HG02588 (cell line): ENCODE results near the gene ASAP3.
"Not testable (repeated sequence)": the region's sequence is repeated elsewhere in the genome, so short reads cannot be mapped to it uniquely, and the experiment has no call there.

Experiments
- ATAC-seq: cut with Tn5 transposase; IDR thresholded peaks from one replicate; pipeline ENCODE4 v1.9.1; 2021; ENCODE audit warnings: mild to moderate bottlenecking, moderate library complexity; ENCODE audit not compliant: unreplicated experiment

Gene ASAP3

DNA sequence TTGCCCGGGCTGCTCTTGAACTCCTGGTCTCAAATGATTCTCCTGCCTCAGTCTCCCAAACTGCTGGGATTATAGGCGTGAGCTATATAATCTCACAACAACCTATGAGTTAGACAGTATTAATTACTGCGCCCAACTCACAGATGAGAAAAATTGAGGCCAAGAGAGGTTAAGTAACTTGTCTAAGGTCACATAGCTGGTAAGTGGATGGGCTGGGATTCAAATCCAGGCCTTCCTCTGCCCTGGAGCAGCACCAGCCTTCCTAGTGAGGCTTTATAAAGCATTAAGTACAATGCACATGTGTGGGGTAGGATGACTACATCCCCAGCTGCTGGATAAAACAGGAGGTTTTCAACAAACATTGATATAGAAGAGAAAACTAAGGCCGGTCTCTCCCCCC is 31.9 kb upstream of the ASAP3 start:
- no peak for ATAC-seq

DNA sequence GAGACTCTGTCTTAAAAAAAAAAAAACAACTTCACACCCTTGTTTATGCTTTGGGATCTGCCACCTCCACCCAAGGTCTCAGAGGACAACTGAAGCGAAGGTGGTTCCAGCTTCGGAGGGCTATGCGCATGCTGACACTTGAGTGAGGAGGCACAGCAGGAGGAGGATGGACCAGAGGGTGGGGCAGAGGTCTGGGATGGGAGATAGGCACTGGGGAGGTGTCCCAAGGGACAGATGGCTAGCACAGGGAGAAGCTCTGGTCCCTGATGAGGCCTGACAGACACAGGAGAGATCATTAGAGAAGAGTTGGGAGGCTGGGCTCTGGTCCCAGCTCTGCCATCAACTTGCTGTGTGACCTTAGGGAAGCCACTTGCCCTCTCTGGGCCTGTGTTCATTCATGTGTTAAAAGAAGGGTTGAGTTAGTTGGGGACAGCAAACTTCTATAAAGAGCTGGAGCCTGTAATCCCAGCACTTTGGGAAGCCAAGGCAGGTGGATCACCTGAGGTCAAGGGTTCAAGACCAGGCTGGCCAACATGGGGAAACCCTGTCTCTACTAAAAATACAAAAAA is 30.2 kb upstream of the ASAP3 start:
- ATAC-seq = no peak

DNA sequence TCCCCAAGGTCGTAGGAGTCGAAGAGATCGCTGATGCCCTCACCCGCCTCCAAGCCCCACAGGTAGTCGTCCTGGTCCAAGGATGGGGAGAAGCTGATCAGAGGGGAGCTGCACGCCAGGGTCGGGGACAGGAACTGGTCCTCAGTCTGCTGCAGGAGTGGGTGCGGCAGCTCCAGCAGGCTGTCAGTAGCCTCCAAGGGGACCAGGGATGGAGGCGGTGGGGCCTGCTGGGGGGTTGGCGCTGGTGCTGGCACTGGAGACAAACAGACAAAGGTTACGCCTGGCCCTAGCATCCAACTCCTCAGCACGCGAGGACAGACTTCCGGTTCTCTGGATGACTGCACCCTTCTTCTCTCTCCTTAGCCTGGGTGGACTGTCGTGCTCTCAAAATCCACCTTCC is 25.9 kb upstream of the ASAP3 start:
- ATAC-seq = no peak

DNA sequence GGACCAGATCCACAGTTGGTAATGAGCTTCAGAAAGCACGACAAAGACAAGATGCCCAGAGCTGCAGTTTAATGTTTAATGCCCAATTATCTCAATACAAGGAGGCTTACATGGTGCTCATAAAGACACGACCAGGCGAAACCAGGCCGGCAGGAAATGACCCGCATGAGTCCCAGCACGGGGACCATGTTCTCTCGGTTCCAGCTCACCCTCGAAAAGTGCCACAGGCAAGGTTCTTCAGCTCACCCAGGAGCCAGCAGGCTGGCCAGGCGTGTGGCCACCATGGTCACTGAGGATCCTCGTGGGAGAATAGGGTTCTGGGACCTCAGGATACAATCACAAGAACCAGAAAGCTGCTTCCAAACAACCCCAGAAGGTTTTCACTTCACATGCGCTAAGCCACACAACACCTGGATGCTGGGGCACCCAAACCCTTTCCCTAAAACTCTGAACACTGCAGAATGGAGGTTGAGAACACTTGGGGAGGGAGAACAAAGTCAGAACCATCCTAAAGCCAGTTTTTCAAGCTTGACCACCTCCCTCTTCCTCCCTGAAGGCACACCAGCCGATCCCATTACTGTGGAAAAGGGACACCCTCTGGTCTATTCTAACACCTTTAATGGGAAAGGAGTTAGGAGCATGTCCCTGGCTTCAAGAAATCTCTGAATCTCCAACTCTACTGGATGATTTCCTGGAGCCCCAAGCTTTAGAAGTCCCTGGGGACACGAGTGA is 22.6 kb upstream of the ASAP3 start:
- ATAC-seq = no peak

DNA sequence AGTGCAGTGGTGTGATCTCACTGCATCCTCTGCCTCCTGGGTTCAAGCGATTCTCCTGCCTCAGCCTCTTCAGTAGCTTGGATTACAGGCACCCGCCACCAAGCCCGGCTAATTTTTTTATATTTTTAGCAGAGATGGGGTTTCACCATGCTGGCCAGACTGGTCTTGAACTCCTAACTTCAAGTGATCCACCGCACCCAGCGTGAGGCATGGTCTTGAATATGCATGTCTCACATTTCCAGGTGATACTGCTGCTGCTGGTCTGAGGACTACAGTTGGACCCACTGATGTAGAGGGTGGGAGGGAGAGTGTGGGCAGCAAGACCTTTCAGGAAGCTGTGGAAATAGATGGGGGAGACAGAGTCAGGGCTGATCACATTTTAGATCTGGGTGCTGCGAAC is 21.9 kb upstream of the ASAP3 start:
- no peak for ATAC-seq

DNA sequence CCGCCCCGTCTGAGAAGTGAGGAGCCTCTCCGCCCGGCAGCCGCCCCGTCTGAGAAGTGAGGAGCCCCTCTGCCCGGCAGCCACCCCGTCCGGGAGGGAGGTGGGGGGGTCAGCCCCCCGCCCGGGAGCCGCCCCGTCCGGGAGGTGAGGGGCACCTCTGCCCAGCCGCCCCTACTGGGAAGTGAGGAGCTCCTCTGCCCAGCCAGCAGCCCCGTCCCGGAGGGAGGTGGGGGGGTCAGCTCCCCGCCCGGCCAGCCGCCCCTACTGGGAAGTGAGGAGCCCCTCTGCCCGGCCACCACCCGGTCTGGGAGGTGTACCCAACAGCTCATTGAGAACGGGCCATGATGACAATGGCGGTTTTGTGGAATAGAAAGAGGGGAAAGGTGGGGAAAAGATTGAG is 20.2 kb upstream of the ASAP3 start:
- not testable (repeated sequence) for ATAC-seq

DNA sequence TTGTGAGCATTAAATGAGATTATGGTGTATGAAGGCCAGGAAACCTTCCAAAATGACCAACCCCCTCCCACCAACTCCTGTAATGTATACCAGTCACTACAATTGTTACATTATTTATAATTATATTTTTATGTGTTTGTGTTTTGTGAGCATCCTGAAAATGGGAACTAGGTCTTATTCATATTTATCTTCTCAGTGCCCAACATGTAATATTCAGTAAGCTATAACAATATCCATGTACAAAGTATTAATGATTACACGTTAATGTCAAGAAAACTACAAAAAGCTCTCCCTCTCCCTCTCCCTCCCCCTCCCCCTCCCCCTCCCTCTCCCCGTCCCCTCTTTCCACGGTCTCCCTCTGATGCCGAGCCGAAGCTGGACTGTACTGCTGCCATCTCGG is 19.0 kb upstream of the ASAP3 start:
- no peak for ATAC-seq

DNA sequence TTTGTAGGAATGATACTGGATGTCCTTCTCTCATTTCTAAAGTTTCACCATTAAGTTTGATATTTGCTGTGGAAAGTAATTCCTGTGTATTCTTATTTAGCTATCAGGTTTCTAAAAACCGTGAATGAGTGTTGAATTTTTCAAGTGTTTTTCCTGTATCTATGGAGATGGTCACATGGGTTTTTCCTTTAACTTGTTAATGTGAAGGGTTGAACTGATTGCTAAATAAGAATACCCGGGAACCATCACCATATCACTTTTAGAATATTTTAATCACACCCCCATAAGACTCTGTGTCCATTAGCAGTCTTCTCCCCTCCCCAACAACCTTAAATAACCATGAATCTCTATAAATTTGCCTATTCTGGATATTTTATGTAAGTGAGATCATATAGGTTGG is 16.5 kb upstream of the ASAP3 start:
- no peak for ATAC-seq

DNA sequence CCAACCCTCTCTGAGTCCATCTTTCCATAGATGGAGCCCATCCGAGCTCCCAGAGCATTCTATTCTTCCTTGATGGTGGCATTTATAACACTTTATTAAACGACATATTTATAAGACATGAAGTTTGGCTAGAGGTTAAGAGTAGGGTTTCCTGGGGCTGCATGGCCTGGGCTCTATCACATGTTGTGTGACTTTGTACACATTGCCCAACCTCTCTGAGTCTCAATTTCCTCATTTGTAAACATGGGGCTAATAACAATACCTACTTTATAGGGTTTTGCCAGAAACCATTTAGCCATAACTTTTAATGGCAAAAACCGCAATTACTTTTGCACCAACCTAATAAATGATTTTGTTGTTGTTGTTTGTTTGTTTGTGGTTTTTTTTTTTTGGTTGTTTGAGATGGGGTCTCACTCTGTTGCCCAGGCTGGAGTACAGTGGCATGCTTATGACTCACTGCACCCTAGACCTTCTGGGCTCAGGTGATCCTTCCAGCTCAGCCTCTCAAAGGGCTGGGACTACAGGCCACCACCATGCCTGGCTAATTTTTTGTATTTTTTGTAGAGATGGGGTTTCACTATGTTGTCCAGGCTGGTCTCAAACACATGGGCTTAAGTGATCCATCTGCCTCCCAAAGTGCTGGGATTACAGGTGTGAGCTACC is 13.9 kb upstream of the ASAP3 start:
- no peak for ATAC-seq

DNA sequence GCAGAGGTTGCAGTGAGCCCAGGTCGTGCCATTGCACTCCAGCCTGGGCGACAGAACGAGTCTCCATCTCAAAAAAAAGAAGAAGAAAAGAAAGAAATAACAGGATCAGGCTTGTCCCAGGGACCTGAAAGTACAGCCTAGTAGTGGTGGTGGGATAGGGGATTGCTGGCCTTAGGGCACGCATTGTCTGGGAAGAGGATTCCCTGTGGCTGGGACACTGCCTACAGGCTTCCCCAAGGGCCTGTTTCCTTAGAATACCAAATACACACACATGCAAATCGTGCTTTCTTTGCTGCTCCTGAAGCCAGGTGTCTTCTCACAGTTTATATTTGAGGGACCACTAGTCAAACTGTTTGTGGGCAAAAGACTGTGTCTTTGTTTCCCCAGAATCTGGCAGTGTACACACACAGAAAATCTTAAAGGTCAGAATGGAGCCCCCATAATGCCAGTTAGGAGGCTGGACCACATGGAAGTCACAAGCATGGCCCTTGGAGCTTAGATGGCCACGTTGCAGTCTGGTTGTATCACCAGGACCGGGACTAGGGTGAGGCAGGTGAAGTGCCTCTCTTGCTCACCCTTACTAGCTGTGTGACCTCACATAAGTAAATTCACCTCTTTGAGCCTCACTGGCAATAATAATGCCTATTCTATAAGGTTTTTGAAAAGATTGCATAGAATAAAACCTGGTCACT is 12.7 kb upstream of the ASAP3 start:
- ATAC-seq = no peak

DNA sequence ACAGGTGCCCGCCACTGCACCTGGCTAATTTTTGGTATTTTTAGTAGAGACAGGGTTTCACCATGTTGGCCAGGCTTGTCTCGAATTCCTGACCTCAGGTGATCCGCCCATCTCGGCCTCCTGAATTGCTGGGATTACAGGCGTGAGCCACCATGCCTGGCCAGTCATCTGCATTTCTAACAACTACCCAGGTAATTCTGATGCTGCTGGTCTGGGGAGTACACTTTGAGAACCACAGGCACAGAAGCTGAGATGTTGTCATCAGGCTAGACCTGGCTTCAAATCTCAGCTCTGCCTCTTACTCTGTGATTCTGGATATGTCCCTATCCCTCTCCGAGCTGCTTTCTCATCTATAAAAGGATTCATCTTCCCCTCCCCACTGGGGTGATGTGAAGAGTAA is 10.9 kb upstream of the ASAP3 start:
- ATAC-seq = not testable (repeated sequence)

DNA sequence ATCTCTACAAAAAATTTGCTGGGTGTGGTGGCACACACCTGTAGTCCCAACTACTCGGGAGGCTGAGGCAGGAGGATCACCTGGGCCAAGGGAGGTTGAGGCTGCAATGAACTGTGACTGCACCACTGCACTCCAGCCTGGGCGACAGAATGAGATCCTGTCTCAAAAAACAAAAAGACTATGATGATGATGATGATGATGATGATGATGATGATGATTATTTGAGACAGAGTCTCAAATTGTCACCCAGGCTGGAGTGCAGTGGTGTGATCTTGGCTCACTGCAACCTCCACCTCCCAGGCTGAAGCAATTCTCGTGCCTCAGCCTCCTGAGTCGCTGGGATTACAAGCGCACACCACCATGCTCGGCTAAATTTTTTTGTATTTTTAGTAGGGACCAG is 8.8 kb upstream of the ASAP3 start:
- not testable (repeated sequence) for ATAC-seq

DNA sequence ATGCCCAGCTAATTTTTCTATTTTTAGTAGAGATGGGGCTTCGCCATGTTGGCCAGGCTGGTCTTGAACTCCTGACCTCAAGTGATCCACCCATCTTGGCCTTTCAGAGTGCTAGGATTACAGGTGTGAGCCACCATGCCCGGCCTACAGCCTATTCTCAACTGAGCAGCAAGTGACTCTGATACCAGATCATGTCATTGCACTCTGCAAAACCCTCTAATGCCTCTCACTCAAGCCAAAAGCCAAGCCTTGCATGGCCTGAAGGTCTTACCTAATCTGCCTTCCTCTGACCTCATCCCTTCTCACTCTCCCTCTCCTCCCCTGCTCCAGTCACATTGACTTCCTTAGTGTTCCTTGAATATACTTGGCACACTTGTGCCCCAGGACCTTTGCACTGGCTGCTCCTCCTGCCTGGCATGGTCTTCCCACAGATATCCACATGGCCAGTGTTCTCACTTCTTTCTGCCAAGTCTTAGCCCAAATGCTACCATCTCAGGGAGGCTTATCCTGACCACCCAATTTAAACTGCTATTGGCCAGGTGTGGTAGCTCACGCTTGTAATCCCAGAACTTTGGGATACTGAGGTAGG is 8.2 kb upstream of the ASAP3 start:
- no peak for ATAC-seq

DNA sequence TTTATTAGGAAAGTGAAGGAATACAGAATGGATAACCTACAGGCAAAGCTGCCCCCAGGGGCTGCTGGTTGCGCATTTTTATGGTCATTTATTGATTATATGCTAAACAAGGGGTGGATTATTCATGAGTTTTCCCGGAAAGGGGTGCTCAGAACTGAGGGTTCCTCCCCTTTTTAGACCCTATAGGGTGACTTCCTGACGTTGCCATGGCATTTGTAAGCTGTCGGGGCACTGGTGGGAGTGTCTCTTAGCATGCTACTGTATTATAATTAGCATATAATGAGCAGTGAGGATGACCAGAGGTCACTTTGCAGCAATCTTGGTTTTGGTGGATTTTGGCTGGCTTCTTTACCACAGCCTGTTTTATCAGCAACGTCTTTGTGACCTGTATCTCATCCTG is 5.9 kb upstream of the ASAP3 start:
- ATAC-seq = no peak

DNA sequence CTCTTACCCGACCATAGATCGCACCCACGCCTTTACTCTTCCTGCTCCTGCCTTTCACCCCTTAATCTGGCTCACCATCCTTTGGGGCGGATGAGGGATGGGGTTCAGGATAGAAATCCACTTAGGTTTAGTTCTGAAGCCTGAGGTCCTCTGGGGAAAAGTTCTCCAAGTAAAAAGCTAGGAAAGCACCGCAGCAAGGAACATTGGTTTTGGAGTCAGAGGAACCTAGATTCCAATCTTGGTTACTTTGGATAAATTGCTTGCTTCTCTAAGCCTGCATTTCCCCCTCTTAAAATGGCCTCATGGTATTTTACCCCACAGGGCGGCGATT is 988 bp upstream of the ASAP3 start:
- no peak for ATAC-seq

DNA sequence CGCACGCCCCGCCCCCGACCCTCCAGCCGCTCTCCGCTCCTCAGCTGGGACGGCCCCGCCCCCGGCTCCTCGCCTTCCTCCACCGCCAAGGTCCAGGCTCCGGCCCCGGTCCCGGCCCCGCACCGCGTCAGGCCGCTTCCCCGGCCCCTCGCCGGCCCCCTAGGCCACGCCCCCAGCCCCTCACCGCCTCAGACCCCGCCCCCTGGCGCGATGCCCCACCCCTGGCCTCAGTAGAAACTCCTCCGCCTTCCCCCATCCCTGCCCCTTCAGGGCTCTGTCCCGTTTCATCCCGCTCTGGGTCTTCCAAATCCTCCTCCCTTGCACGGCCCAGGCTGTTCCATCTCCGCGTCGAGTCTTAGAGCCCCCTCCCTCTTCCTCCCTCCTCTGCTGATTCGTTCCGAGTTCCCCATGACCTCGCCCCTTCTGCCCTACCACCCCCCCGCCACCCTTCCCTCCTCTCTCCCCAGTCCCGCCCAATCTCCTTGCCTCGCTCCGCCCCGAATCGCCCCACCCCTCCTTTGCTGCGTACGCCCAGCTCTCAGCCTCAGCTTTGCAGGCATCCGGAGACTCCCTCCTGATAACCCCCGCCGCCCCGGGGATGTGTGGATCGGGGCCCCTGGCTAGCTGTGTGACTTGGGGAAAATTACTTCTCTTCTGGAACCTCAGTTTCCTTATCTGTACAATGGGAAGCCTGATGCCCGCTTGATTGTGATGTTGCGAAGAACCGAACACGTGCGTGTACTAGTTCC is 448 bp upstream of the ASAP3 start:
- no peak for ATAC-seq

DNA sequence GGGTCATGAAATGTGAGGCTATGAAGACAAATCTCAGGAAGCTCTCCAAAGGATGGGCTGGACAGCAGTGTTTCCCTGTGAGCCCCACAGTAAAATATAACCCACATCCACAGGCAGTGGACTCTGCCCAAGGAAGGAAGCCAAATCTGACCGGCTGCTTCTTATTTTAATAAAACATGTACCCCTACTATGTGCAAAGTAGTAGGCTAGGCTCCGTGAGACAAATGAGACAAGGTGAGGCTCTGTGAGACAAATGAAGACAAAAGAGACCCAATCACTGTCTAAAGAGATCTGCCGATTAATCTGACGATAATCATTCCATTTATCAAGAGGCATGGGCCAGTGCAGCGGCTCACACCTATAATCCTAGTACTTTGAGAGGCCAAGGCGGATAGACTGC is 2.1 kb downstream of the ASAP3 start:
- ATAC-seq = no peak

DNA sequence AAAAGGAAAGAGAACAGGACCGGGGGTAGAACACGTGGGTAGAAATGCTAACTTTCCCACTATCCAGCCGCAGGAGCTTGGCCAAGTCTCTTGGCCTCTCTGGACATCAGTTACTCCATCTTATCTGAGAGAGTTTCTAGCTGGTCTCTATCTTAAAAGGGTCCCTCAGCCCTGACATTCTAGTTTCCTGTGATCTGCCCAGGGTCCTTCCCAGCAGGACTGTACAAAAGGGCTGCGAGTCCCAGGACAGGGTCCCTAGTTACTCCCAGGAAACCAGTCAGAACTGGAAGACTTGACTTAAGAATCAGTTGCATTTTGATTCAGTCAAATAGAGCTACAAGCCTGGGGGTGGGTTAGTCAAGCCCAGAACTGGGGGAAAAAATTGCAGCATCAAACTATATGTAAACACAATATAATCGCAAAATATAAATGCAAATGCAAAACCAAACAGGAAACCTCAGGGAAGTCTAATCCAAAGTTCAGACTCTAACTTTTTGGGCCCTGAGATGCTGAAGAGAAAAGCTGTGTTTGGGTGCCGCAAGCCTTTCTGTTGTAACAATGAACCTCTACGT is 2.9 kb downstream of the ASAP3 start:
- no peak for ATAC-seq

DNA sequence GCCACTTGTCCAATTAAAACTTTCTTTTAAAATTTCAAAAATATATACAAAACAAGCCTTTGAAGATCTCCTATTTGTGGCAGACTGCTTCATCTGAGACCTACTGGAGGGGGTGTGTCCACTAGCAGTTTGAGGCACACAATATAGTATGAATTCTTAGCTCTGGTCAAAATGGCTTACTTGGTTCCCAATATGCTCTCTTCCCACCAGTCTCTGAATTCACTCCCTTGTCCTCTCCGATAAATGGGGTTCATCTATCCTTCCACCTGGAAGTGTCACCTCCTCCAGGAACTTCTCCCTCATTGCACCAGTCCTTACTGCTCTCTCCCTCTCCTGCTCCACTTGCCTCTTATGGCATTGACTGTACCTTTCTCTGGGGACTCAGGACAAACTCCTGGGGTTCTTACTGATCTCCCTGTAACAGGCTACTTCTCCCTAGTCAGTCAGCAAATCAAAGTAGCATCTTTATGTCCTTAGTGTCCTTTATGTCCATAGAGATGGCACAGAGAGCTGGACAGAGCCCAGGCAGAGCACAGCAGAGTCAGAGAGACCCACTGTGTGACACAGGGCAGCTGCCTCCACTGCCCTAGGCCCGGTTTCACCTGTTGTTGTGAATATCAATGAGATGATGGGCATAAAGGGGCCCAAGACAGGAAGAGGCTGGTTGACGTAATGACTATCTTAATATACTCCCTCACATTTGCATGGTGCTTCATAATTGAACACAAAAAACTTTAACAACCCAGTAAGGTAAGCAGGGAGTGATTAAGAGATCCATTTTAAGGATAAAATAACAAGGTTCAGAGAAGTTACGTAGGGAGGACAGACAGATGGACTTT is 3.6 kb downstream of the ASAP3 start:
- ATAC-seq = no peak

DNA sequence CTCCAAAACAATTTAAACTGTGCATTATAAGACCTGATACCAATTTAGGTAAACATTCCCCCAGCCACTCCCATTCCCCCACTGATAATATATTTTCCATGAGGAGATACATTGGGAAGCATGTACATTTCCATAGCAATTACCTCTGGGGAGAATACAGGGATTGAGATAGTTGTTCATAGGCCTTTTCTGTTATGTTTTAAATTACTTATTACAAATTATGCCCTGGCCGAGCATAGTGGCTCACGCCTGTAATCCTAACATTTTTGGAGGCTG is 4.4 kb downstream of the ASAP3 start:
- no peak for ATAC-seq
